Measurements from ENCODE around the gene RBMS2.
A peak's percentile ranks its signal among the peaks of the same experiment; 100 is the strongest.

Gene RBMS2

GRCh38 chr12:56589783-56590182 lies 68.2 kb downstream of the RBMS2 start:
- DNase-seq: no peak

- peak; percentile 77 for DNase-seq
These were observed 68.7 kb downstream of the RBMS2 start for GRCh38 chr12:56590237-56590830.

GRCh38 chr12:56591126-56591525 lies 69.5 kb downstream of the RBMS2 start:
- DNase-seq: peak; percentile 47

- DNase-seq: no peak
These were observed 70.3 kb downstream of the RBMS2 start for GRCh38 chr12:56591961-56592360.

- peak; percentile 85 for DNase-seq
These were observed 72.4 kb downstream of the RBMS2 start for GRCh38 chr12:56593909-56594621.

- peak; percentile 22 for DNase-seq
These were observed 75.2 kb downstream of the RBMS2 start for GRCh38 chr12:56596815-56597214.

GRCh38 chr12:56599041-56599440 lies 77.4 kb downstream of the RBMS2 start:
- DNase-seq: no peak

GRCh38 chr12:56599797-56600196 lies 78.2 kb downstream of the RBMS2 start:
- no peak for DNase-seq

GRCh38 chr12:56600753-56601152 lies 79.1 kb downstream of the RBMS2 start:
- DNase-seq: no peak

- DNase-seq: peak; percentile 65
These were observed 79.9 kb downstream of the RBMS2 start for GRCh38 chr12:56601503-56601902.

- DNase-seq: no peak
These were observed 80.6 kb downstream of the RBMS2 start for GRCh38 chr12:56602239-56602638.

GRCh38 chr12:56604355-56604754 lies 82.7 kb downstream of the RBMS2 start:
- no peak for DNase-seq

- DNase-seq: no peak
These were observed 93.0 kb downstream of the RBMS2 start for GRCh38 chr12:56614627-56615026.

GRCh38 chr12:56616244-56616643 lies 94.6 kb downstream of the RBMS2 start:
- DNase-seq: no peak

GRCh38 chr12:56616925-56617324 lies 95.3 kb downstream of the RBMS2 start:
- no peak for DNase-seq

GRCh38 chr12:56622535-56622934 lies 100.9 kb downstream of the RBMS2 start:
- peak; percentile 33 for DNase-seq

GRCh38 chr12:56626701-56627100 lies 105.1 kb downstream of the RBMS2 start:
- no peak for DNase-seq

- peak; percentile 81 for DNase-seq
These were observed 107.2 kb downstream of the RBMS2 start for GRCh38 chr12:56628671-56629458.

- peak; percentile 58 for DNase-seq
These were observed 108.0 kb downstream of the RBMS2 start for GRCh38 chr12:56629459-56630179.

GRCh38 chr12:56630180-56630632 lies 108.6 kb downstream of the RBMS2 start, which contains the start of gene BAZ2A:
Gene BAZ2A (minus strand): TSS chr12:56630326. CDS start chr12:56617530, 12,796 bp downstream.
- DNase-seq: peak; percentile 94

GRCh38 chr12:56631790-56632700 lies 110.4 kb downstream of the RBMS2 start:
- peak; percentile 98 for DNase-seq

Data from NCI-H82 (cell line).